MM.1S (cell line): ENCODE measurements around the gene CA10.

ENCODE experiments used
- EZH2 ChIP-seq: fragments of 300-600 bp; sonication (generic); optimal IDR thresholded peaks from 2 replicates; pipeline ENCODE3; 2017; ENCODE audit warnings: low read depth, mild to moderate bottlenecking, antibody characterized with exemption, low read length, mixed read lengths
- TF ChIP-seq, protein P1 (sequence below): fragments of 300-600 bp; sonication (generic); IDR thresholded peaks from 2 replicates; pipeline ENCODE4 v1.5.1; 2016; ENCODE audit warnings: antibody characterized with exemption, low read length, mixed read lengths

- TF ChIP-seq, protein P1, sequence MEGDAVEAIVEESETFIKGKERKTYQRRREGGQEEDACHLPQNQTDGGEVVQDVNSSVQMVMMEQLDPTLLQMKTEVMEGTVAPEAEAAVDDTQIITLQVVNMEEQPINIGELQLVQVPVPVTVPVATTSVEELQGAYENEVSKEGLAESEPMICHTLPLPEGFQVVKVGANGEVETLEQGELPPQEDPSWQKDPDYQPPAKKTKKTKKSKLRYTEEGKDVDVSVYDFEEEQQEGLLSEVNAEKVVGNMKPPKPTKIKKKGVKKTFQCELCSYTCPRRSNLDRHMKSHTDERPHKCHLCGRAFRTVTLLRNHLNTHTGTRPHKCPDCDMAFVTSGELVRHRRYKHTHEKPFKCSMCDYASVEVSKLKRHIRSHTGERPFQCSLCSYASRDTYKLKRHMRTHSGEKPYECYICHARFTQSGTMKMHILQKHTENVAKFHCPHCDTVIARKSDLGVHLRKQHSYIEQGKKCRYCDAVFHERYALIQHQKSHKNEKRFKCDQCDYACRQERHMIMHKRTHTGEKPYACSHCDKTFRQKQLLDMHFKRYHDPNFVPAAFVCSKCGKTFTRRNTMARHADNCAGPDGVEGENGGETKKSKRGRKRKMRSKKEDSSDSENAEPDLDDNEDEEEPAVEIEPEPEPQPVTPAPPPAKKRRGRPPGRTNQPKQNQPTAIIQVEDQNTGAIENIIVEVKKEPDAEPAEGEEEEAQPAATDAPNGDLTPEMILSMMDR, result peak; percentile 51
- no peak for TF ChIP-seq EZH2
Measured at GRCh38 chr17:51734462-51734861, 424.1 kb downstream of the CA10 start.
